SH-SY5Y (cell line): ENCODE data around the gene ACTN2.

Experiments used
- GATA2 ChIP-seq: IDR thresholded peaks from 2 replicates; pipeline ENCODE4 v1.6.1; 2011; ENCODE audit warnings: mild to moderate bottlenecking, low read depth, low read length
- GATA3 ChIP-seq: IDR thresholded peaks from 2 replicates; pipeline ENCODE4 v1.6.1; 2011; ENCODE audit warnings: low read depth, mild to moderate bottlenecking, low read length, moderate library complexity

GRCh38 chr1:236808564-236809130 lies 122.3 kb downstream of the ACTN2 start:
- no peak for TF ChIP-seq GATA2
- no peak for TF ChIP-seq GATA3
